K562 (cell line): ENCODE data around the gene PIEZO2. TPM values are rescaled to one million over a fixed set of nuclear protein-coding genes. Genes with fewer than 3 reads are reported as not detected.

Source experiments
- ATAC-seq: fragments of 200-7000 bp; cut with Tn5 transposase; 3 replicates; pipeline ENCODE4 v1.9.1; 2020; ENCODE audit warnings: moderate library complexity
- BruUV-seq: library from RNA; stranded (reverse); fragments of 400-500 nt; replicated peaks from 2 replicates; lab custom pipeline; 2021; lab: Mats Ljungman, UMichigan
- CTCF ChIA-PET: fragments of 300-600 bp; formaldehyde crosslinking; extraction: SDS; loops from one replicate; lab custom pipeline; 2021; ENCODE audit warnings: low intra/inter-chr PET ratio; lab: Yijun Ruan, JAX
- POLR2A ChIA-PET: fragments of 300-600, 350-650 bp; sonication (Branson Sonifier 250); formaldehyde crosslinking; extraction: SDS; loops from one replicate; lab custom pipeline; 2021; ENCODE audit warnings: antibody characterized with exemption, inconsistent platforms; lab: Yijun Ruan, JAX
- DNase-seq, 4 experiments: peaks; one replicate each; pipeline versions ENCODE4 v3.0.0 to v3.0.0-alpha.2; 2011 to 2018; ENCODE audit warnings: low spot score in 3 of 4, mixed read lengths in 3 of 4; ENCODE audit errors: extremely low read depth in 1 of 4
- FAIRE-seq: peaks from 2 replicates; lab custom pipeline; 2011; peaks lifted over from hg19 to GRCh38; lab: Jason Lieb, UNC
- H2AFZ ChIP-seq: 2 replicates; pipeline ENCODE4 v1.6.0; 2011; ENCODE audit warnings: low read depth, low read length, control low read depth, inconsistent platforms
- H3K27ac ChIP-seq: fragments of 200-600 bp; 3 replicates; pipeline ENCODE4 v1.8.0; 2011; ENCODE audit warnings: low read depth, mild to moderate bottlenecking, control low read depth, inconsistent platforms, low read length, moderate library complexity, mixed read lengths; ENCODE audit errors: extremely low read depth
- H3K27me3 ChIP-seq, 2 experiments: fragments of 300-600 bp in 1 of 2; 2 replicates in 1 of 2; 3 replicates in 1 of 2; pipeline versions ENCODE4 v1.6.0 to v1.8.0; 2011; ENCODE audit warnings: inconsistent platforms in 2 of 2, low read length in 2 of 2, mild to moderate bottlenecking in 1 of 2, mixed read lengths in 1 of 2, moderate library complexity in 1 of 2; ENCODE audit not compliant: control insufficient read depth in 2 of 2, insufficient read depth in 2 of 2
- H3K36me3 ChIP-seq: fragments of 300-600 bp; 3 replicates; pipeline ENCODE4 v1.8.0; 2011; ENCODE audit warnings: mild to moderate bottlenecking, low read length, inconsistent platforms; ENCODE audit not compliant: control insufficient read depth, insufficient read depth
- H3K4me1 ChIP-seq, 2 experiments: fragments of 200-600 bp in 1 of 2; replicated peaks in 1 of 2; 2 replicates in 1 of 2; 3 replicates in 1 of 2; pipeline versions ENCODE4 v1.5.1 to v1.8.0; 2011; ENCODE audit warnings: inconsistent platforms in 2 of 2, low read length in 2 of 2, mild to moderate bottlenecking in 1 of 2, mixed read lengths in 1 of 2, moderate library complexity in 1 of 2; ENCODE audit not compliant: control insufficient read depth in 2 of 2, insufficient read depth in 2 of 2
- H3K4me2 ChIP-seq: 2 replicates; pipeline ENCODE4 v1.6.1; 2011; ENCODE audit warnings: low read length, control low read depth, inconsistent platforms, mixed read lengths; ENCODE audit not compliant: insufficient read depth
- H3K4me3 ChIP-seq: fragments of 200-600 bp; sonication (generic), shearing (Covaris generic); 2 replicates; pipeline ENCODE4 v1.5.1; 2016; ENCODE audit warnings: control low read depth, inconsistent platforms
- H3K79me2 ChIP-seq: fragments of 200-600 bp; 3 replicates; pipeline ENCODE4 v1.8.0; 2011; ENCODE audit warnings: low read length, inconsistent platforms; ENCODE audit not compliant: control insufficient read depth, insufficient read depth
- H3K9ac ChIP-seq, 2 experiments: 2 replicates each; pipeline versions ENCODE4 v1.6.0 to v1.6.1; 2011; ENCODE audit warnings: low read depth in 2 of 2, low read length in 2 of 2, control low read depth in 1 of 2, inconsistent platforms in 1 of 2, mild to moderate bottlenecking in 1 of 2, mixed read lengths in 1 of 2; ENCODE audit not compliant: insufficient read depth in 1 of 2
- H3K9me1 ChIP-seq: one replicate; pipeline ENCODE4 v1.6.0; 2011; ENCODE audit warnings: inconsistent platforms, mild to moderate bottlenecking, low read length, moderate library complexity; ENCODE audit not compliant: control insufficient read depth, insufficient read depth
- H3K9me3 ChIP-seq: replicated peaks from 2 replicates; pipeline ENCODE4 v1.5.1; 2011; ENCODE audit warnings: low read depth, low read length, inconsistent platforms; ENCODE audit not compliant: control insufficient read depth, insufficient read depth
- H4K20me1 ChIP-seq: replicated peaks from 2 replicates; pipeline ENCODE4 v1.6.1; 2011; ENCODE audit warnings: low read length, inconsistent platforms, mixed read lengths; ENCODE audit not compliant: control insufficient read depth, insufficient read depth
- BCLAF1 ChIP-seq, 2 experiments: fragments of 450-650 bp in 1 of 2; IDR thresholded peaks; 2 replicates each; pipeline ENCODE4 v1.6.1; 2011 to 2017; ENCODE audit warnings: low read depth in 2 of 2, antibody characterized with exemption in 1 of 2, borderline replicate concordance in 1 of 2, low read length in 1 of 2, mild to moderate bottlenecking in 1 of 2, mixed read lengths in 1 of 2; ENCODE audit not compliant: control insufficient read depth in 1 of 2
- BHLHE40 ChIP-seq: IDR thresholded peaks from 2 replicates; pipeline ENCODE4 v1.6.1; 2011; ENCODE audit warnings: low read length, improper control_type of control experiment
- FOSL1 ChIP-seq: fragments of 200-800 bp; sonication (Bioruptor generic); conservative IDR thresholded peaks from 2 replicates; pipeline ENCODE4 v1.6.1; 2016; ENCODE audit warnings: missing genetic modification characterization, missing compliant biosample characterization
- NFRKB ChIP-seq: fragments of 450-650 bp; IDR thresholded peaks from 2 replicates; pipeline ENCODE4 v1.6.1; 2016; ENCODE audit warnings: low read depth
- NFXL1 ChIP-seq: fragments of 450-650 bp; formaldehyde crosslinking; IDR thresholded peaks from 2 replicates; pipeline ENCODE4 v1.4.0; 2021; ENCODE audit warnings: mild to moderate bottlenecking
- PKNOX1 ChIP-seq: fragments of 450-650 bp; IDR thresholded peaks from 2 replicates; pipeline ENCODE4 v1.6.1; 2016
- PYGO2 ChIP-seq: fragments of 450-650 bp; IDR thresholded peaks from 2 replicates; pipeline ENCODE4 v1.6.1; 2016; ENCODE audit warnings: mild to moderate bottlenecking, missing genetic modification characterization, moderate library complexity, missing compliant biosample characterization
- RBBP5 ChIP-seq: fragments of 200-600 bp; sonication (generic); IDR thresholded peaks from 2 replicates; pipeline ENCODE4 v1.6.1; 2012; ENCODE audit warnings: borderline replicate concordance, mild to moderate bottlenecking, low read length, control low read depth, inconsistent platforms; ENCODE audit not compliant: insufficient read depth, poor library complexity, severe bottlenecking
- RFX5 ChIP-seq: IDR thresholded peaks from 2 replicates; pipeline ENCODE4 v1.6.1; 2011; ENCODE audit warnings: low read depth, mild to moderate bottlenecking, improper control_type of control experiment, low read length
- SMARCA5 ChIP-seq: fragments of 450-650 bp; IDR thresholded peaks from 2 replicates; pipeline ENCODE4 v1.6.1; 2016
- SNAPC5 ChIP-seq: fragments of 250-450 bp; sonication (Bioruptor Pico); IDR thresholded peaks from 2 replicates; pipeline ENCODE4 v1.8.0; 2021; ENCODE audit warnings: moderate library complexity, mild to moderate bottlenecking, inconsistent platforms
- SRSF3 ChIP-seq: fragments of 200-400 bp; formaldehyde crosslinking; IDR thresholded peaks from 2 replicates; pipeline ENCODE4 v1.6.1; 2016; ENCODE audit warnings: mild to moderate bottlenecking, low read length, moderate library complexity; ENCODE audit not compliant: insufficient read depth
- TARDBP ChIP-seq: fragments of 450-650 bp; IDR thresholded peaks from 2 replicates; pipeline ENCODE4 v1.6.1; 2016
- TFE3 ChIP-seq: fragments of 450-650 bp; formaldehyde crosslinking; IDR thresholded peaks from 2 replicates; pipeline ENCODE4 v1.4.0; 2020; ENCODE audit warnings: mild to moderate bottlenecking, mixed read lengths
- TRIM24 ChIP-seq, 2 experiments: fragments of 450-650 bp; IDR thresholded peaks; 2 replicates each; pipeline ENCODE4 v1.6.1; 2016
- ZNF655 ChIP-seq: fragments of 250-450 bp; sonication (Bioruptor Pico); IDR thresholded peaks from 2 replicates; pipeline ENCODE4 v1.5.0; 2021
- WGBS: fragments of 100-300 bp; shearing (Covaris generic); methylation state at CpG from one replicate; pipeline ENCODE4 v1.1.6; 2016; ENCODE audit warnings: low coverage, mixed read lengths; ENCODE audit not compliant: insufficient coverage; ENCODE audit errors: missing lambda C conversion rate; 5-methylcytosine and 5-hydroxymethylcytosine counted together
- in situ Hi-C: fragments of 300-500 bp; cut with MboI; formaldehyde crosslinking; loops from 4 replicates; pipeline ENCODE4 v1.15.0; 2018; ENCODE audit warnings: inconsistent platforms, mixed read lengths
- intact Hi-C: fragments of 100-400 bp; cut with micrococcal nuclease; formaldehyde crosslinking; loops from 2 replicates; pipeline ENCODE4 v1.14.2; 2022
- polyA plus RNA-seq, 8 experiments: library from polyadenylated mRNA; depleted of rRNA in 4 of 8; stranded (reverse) in 5 of 8; unstranded in 3 of 8; fragments of >200 nt; fragmentation: Nextera tagmentation in 2 of 8; fragmentation: Illumina TruSeq in 1 of 8; extraction: Ambion mirVana in 2 of 8; extraction: Trizol in 1 of 8; gene quantifications; 2 replicates each; pipeline versions ENCODE4 v1.2.1 to v1.2.3, GENCODE V29; 2011 to 2014; ENCODE audit warnings: inconsistent platforms in 1 of 8, missing spikeins in 1 of 8
- total RNA-seq, 7 experiments: library from RNA; depleted of rRNA in 6 of 7; stranded (reverse); fragments of >200 nt in 6 of 7; fragmentation: Illumina TruSeq in 2 of 7; extraction: Trizol in 2 of 7; gene quantifications; 2 replicates each; pipeline versions ENCODE4 v1.2.1 to v1.2.3, GENCODE V29; 2011 to 2021; ENCODE audit warnings: low replicate concordance in 1 of 7

PIEZO2 gene
- total and polyA plus RNA-seq, 9 of the 15 experiments (the other 6 are each of a cell fraction or from before 2014, with no cell fraction given) = 0.54 to 4.1 (median 2.0) TPM

GRCh38 chr18:10878703-10879102, 270.7 kb downstream of the PIEZO2 start (continued):
- TF ChIP-seq BCLAF1 (IDR thresholded peaks at IDR 0.05; ENCODE audit: borderline replicate concordance in 1 of 2, control insufficient read depth in 1 of 2, low read depth in 2 of 2, low read length in 1 of 2) = no peak
- no peak for TF ChIP-seq TRIM24 (IDR thresholded peaks at IDR 0.05)
- no peak for TF ChIP-seq PKNOX1
- no peak for TF ChIP-seq NFRKB
- no peak for TF ChIP-seq FOSL1 (tag)
- TF ChIP-seq NFXL1 (CRISPR knock-in tag) = no peak

GRCh38 chr18:10877987-10878386, 271.4 kb downstream of the PIEZO2 start:
- in situ Hi-C loops = no loop called here
- no peaks in the 10 kb centered on the region for H3K9me3 ChIP-seq
- ChIA-PET POLR2A (no interaction called here), CTCF (no interaction called here)
- no peak overlapping the region for H3K4me2 ChIP-seq
- FAIRE-seq (no peak), ATAC-seq (no peak), DNase-seq (no peak)
- H2AFZ ChIP-seq = no peak overlapping the region
- H3K4me3 ChIP-seq = no peak overlapping the region
- BruUV-seq = no TSS peak
- H3K27me3 ChIP-seq = no peaks in the 10 kb centered on the region
- no peak overlapping the region for H3K27ac ChIP-seq
- no peaks in the 10 kb centered on the region for H3K36me3 ChIP-seq
- H3K79me2 ChIP-seq = no peaks in the 10 kb centered on the region
- intact Hi-C loops = no loop called here
- 3% methylated on average over 3 of the region's 3 CpGs for WGBS
- H3K4me1 ChIP-seq = no peaks in the 10 kb centered on the region
- H3K9me1 ChIP-seq = no peaks in the 10 kb centered on the region
- H4K20me1 ChIP-seq = no peaks in the 10 kb centered on the region
- no peak overlapping the region for H3K9ac ChIP-seq
- TF ChIP-seq TARDBP (no peak), PYGO2 (tag) (no peak), RBBP5 (no peak), SRSF3 (no peak), SMARCA5 (no peak), ZNF655 (CRISPR knock-in tag) (no peak), BHLHE40 (no peak), TFE3 (CRISPR knock-in tag) (no peak), SNAPC5 (CRISPR knock-in tag) (no peak), RFX5 (no peak)
